GM23248 (cell line): ENCODE measurements around the gene ARHGAP33.

Source experiments
- EZH2 ChIP-seq: fragments of 200-600 bp; sonication (generic); IDR thresholded peaks from 2 replicates; pipeline ENCODE4 v1.6.1; 2018; ENCODE audit warnings: antibody characterized with exemption, mild to moderate bottlenecking; ENCODE audit not compliant: insufficient read depth, poor library complexity, severe bottlenecking
- EZH2phosphoT487 ChIP-seq: fragments of 200-600 bp; sonication (generic); IDR thresholded peaks from 2 replicates; pipeline ENCODE4 v1.6.1; 2018; ENCODE audit warnings: antibody characterized with exemption, moderate library complexity, mild to moderate bottlenecking, low read depth; ENCODE audit not compliant: insufficient read depth

- TF ChIP-seq EZH2: no peak
- no peak for TF ChIP-seq EZH2phosphoT487
Measured at GRCh38 chr19:35752746-35753350, 22.5 kb upstream of the ARHGAP33 start.
